Measurements from ENCODE around the gene ILDR2. TPM values are rescaled to one million over a fixed set of nuclear protein-coding genes. Genes with fewer than 3 reads are reported as not detected.

Gene ILDR2
- total and polyA plus RNA-seq, 9 of the 15 experiments (the other 6 are each of a cell fraction or from before 2014, with no cell fraction given), result 0.03 to 0.31 (median 0.18) TPM; not detected in 2

DNA sequence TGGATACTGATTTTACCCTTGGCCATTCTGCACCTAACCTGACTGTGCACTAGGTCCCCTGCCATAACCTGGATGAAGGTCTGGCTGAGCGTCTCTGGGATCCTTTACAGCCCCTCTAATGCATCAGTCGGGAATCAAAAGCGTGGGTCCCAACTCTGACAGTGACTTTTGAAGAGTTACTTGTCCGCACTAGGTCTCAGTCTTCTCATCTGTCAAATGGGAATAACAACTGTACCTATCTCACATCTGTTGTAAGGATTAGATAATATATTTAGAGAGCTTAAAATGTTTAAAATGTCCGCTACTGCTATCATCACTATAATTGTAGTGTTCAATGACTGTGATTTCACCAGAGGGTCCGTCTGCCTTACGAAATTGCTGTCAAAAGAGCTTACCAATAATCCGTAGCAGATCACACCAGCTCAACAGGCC lies 100.0 kb downstream of the ILDR2 start (continued):
- no peak for TF ChIP-seq ZSCAN32 (CRISPR knock-in tag; IDR thresholded peaks at IDR 0.05)
- TF ChIP-seq ZBTB33 (CRISPR knock-in tag; IDR thresholded peaks at IDR 0.05), result no peak
- TF ChIP-seq PML (IDR thresholded peaks at IDR 0.05; ENCODE audit: low read length), result no peak
- TF ChIP-seq, protein P1, sequence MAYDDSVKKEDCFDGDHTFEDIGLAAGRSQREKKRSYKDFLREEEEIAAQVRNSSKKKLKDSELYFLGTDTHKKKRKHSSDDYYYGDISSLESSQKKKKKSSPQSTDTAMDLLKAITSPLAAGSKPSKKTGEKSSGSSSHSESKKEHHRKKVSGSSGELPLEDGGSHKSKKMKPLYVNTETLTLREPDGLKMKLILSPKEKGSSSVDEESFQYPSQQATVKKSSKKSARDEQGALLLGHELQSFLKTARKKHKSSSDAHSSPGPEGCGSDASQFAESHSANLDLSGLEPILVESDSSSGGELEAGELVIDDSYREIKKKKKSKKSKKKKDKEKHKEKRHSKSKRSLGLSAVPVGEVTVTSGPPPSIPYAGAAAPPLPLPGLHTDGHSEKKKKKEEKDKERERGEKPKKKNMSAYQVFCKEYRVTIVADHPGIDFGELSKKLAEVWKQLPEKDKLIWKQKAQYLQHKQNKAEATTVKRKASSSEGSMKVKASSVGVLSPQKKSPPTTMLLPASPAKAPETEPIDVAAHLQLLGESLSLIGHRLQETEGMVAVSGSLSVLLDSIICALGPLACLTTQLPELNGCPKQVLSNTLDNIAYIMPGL (CRISPR knock-in tag; IDR thresholded peaks at IDR 0.05), result no peak
- no peak for TF ChIP-seq CEBPG (CRISPR knock-in tag; IDR thresholded peaks at IDR 0.05)
- TF ChIP-seq CEBPG (tag; conservative IDR thresholded peaks at IDR 0.05 in 1 of 2, IDR thresholded peaks at IDR 0.05 in 1 of 2), result 0 out of 4 replicates have a peak, but pooled peaks of 1 of the 2 experiments have one; percentile 22
- no peak for TF ChIP-seq ZNF239 (CRISPR knock-in tag; IDR thresholded peaks at IDR 0.05)
- peak; percentile 53; the same call in 1 of the 2 replicates for TF ChIP-seq NR1H2 (CRISPR knock-in tag; IDR thresholded peaks at IDR 0.05)
- peak; percentile 13; the same call in 1 of the 2 replicates for TF ChIP-seq TEAD4 (IDR thresholded peaks at IDR 0.05; ENCODE audit: low read length)
- TF ChIP-seq TEAD4 (CRISPR knock-in tag; IDR thresholded peaks at IDR 0.05; ENCODE audit: borderline replicate concordance), result no peak
- TF ChIP-seq PRPF4 (IDR thresholded peaks at IDR 0.05; ENCODE audit: insufficient read depth, low read depth, low read length, poor library complexity, severe bottlenecking), result no peak
- TF ChIP-seq CXXC5 (CRISPR knock-in tag; IDR thresholded peaks at IDR 0.05), result no peak
- TF ChIP-seq RFX1 (IDR thresholded peaks at IDR 0.05), result no peak
- no peak for TF ChIP-seq PYGO2 (tag; IDR thresholded peaks at IDR 0.05)
- no peak for TF ChIP-seq SRSF7 (optimal IDR thresholded peaks at IDR 0.05; ENCODE audit: low read depth, low read length)
- TF ChIP-seq ZNF384 (IDR thresholded peaks at IDR 0.05; ENCODE audit: low read depth, low read length), result no peak
- no peak for TF ChIP-seq DACH1 (IDR thresholded peaks at IDR 0.05; ENCODE audit: partially characterized antibody)
- TF ChIP-seq YY1 (IDR thresholded peaks at IDR 0.05; ENCODE audit: borderline replicate concordance in 1 of 3, control insufficient read depth in 1 of 3, extremely low read depth in 1 of 3, insufficient read depth in 3 of 3, insufficient read length in 1 of 3, insufficient replicate concordance in 2 of 3, low read depth in 1 of 3, low read length in 2 of 3), result no peak
- peak; percentile 96 for TF ChIP-seq HDAC2 (IDR thresholded peaks at IDR 0.05)
- TF ChIP-seq, protein P2, sequence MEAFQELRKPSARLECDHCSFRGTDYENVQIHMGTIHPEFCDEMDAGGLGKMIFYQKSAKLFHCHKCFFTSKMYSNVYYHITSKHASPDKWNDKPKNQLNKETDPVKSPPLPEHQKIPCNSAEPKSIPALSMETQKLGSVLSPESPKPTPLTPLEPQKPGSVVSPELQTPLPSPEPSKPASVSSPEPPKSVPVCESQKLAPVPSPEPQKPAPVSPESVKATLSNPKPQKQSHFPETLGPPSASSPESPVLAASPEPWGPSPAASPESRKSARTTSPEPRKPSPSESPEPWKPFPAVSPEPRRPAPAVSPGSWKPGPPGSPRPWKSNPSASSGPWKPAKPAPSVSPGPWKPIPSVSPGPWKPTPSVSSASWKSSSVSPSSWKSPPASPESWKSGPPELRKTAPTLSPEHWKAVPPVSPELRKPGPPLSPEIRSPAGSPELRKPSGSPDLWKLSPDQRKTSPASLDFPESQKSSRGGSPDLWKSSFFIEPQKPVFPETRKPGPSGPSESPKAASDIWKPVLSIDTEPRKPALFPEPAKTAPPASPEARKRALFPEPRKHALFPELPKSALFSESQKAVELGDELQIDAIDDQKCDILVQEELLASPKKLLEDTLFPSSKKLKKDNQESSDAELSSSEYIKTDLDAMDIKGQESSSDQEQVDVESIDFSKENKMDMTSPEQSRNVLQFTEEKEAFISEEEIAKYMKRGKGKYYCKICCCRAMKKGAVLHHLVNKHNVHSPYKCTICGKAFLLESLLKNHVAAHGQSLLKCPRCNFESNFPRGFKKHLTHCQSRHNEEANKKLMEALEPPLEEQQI (IDR thresholded peaks at IDR 0.05), result 0 out of 2 replicates have a peak, but pooled peaks have one; percentile 27
- TF ChIP-seq PHF20 (IDR thresholded peaks at IDR 0.05; ENCODE audit: partially characterized antibody), result peak; percentile 53

All from K562 (cell line).